NCI-H82 treated with DMSO at 0.1 percent for 48 hours (cell line): ENCODE data around the gene CPZ.
"Not testable (repeated sequence)": the region's sequence is repeated elsewhere in the genome, so short reads cannot be mapped to it uniquely, and the experiment has no call there.

ENCODE experiments used
- DNase-seq: peaks from one replicate; lab custom pipeline; 2025; ENCODE audit not compliant: unreplicated experiment; lab: John Stamatoyannopoulos, UW

The CPZ gene

DNA sequence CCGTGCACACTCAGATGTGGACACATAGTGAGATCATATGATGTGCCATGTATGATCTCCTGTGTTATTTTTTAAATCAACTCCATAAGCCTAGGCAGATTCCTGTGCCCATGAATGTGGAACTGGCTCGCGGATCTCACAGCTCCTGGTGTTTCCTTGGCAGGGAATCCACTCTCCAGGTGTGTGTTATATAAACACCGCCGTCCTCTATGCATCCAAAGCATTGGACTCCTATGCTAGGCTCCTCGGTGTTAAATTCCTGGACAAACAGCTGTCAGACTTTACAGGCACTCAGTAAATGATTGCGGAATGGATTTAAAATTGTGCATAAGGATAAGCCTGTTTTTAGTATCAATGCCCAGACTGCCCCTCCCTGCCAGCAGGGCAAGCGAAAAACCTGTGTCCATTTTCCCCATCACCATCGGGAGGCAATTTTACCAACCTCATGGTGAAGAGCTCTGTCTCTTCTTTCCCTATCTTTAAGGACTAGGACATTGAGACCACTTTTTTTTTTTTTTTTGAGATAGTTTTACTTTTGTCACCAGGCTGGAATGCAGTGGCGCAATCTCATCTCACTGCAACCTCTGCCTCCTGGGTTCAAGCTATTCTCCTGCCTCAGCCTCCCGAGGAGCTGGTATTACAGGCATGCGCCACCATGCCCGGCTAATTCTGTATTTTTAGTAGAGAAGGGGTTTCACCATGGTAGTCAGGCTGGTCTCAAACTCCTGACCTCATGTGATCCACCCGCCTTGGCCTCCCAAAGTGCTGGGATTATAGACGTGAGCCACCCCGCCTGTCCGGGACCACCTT, 36.0 kb upstream of the CPZ start:
- DNase-seq: no peak

DNA sequence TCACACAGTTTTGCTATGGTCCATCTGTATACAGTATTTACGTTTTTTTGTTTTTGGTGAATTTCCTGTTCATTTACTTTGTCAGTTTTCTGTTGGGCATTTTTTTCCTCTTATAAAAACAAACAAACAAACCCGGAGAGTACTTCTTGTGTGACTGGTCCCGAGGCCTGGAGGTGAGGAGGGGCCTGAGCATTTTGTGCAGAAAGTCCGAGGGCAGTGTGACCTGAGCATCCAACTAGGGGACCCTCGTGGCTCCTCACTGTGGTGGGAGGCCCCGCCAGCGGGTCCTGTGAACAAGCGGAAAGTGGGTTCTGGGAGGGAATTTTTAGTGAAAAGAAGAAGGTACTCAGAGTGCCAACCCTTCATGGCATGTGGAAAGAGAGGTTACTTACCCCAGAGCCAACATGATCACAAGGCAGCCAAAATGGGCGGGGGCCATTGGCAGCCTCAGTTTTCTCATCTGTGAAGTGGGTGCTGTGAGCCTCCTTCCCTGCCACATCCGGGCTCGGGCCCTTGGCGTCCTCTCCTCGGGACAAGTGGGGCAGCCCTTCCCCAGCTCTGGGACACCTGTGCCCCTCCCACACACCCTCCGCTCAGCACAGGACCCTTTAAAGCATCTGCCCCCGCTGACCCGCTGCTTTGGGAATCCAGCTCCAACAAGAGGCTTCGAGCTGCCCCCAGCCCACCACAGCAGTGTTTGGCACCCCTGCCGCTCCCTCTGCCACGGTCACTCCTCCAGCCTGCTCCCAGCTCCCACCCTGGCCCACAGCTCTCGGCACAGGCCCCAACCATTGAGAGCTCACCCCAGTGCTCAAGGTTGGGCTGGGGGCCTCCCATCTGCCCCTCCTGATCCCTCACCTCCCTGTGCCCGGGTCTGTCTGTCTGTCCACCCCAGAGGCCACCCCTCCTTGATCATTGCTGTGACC, 35.2 kb upstream of the CPZ start:
- DNase-seq: no peak

DNA sequence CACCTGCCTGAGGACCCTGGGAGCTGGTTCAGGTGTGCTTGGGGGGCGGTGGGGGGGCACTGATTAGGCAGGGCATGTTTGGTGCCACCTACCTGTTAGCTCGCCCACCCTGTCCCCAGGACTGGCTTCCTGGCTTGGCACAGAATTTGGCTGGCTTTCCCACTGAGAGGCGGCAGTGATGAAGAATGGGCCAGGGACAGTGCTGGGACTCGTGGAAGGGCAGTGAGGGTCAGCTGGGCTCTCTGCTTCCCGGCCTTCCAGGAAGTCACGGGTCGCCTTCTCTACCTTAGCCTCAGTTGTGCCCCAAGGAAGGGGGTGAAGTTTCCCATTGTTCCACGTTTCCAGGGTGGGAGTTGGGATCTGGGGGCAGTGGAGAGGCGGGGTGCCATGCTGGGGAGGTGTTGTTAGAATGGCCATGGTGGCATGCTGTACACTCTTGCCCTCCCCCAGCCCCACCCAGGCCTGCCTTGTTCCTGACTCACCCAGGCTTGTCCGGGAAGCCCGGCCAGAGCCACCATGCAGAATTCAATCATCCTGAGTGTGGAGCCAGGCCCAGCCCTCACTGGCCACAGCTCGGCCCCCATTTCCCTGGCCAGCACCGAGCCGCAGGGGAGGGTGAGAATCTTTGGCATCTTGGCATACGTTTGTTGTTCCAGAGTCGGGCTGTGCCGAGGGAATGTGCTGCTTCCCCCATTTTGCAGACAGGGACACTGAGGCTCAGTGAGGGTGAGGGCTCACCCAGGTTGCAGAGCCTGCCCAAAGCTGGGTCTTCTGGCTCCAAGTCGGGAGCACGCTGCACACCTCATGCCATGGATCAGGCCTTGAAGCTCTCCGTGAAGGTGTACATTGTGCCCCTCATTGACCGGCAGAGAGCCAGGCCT, 34.2 kb upstream of the CPZ start:
- no peak for DNase-seq

DNA sequence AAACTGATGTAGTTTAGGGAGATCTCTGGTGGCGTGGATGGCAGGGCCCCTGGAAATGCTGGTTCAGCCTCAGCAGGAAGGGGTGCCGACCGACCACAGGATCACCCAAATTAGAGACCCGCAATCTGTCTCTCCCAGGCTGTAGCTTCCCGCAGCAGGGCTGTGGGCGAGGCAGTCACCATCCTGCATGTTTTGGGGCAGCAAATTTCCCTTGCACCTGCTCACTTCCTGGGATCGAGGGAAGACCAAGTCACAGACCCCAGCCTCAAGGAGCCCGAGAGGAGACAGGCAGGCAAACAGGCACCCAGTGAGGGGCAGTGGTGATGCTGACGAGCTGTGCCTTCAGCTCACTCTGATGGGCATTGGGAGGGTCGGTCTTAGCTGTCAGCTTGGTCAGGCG, 33.6 kb upstream of the CPZ start:
- no peak for DNase-seq

DNA sequence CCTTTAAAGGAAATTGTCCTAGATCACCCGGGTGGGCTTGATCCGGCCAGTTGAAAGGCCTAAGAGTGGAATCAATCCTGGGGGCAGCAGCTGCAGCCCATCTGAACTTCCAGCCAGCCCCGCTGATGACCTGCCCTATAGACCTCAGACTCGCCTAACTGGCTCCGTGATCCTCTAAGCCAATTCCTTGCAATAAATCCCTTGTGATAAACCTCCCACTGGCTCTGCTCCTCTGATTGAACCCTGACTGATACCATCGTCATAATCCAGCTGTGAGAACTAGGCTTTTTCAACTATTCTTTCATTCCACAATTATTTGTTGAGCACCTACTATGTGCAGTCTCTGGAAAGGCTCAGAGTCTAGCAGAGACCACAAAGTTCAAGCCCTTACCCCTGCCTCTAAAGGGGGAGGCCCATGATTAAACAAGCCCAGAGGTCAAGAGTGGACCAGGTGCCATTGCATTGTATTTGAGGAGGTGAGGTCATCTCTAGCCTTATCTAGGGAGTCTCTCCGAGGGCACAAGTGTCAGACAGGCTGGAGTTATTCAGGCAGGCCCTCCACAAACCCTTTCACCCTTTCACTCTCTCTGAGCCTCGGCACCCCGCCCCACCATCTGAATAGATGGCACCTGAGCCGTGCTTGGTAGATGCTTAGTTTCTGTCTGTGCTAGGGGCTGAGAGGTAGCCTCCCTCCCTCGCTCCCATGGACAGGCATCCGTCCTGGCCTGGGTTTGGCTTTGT, 32.9 kb upstream of the CPZ start:
- no peak for DNase-seq

DNA sequence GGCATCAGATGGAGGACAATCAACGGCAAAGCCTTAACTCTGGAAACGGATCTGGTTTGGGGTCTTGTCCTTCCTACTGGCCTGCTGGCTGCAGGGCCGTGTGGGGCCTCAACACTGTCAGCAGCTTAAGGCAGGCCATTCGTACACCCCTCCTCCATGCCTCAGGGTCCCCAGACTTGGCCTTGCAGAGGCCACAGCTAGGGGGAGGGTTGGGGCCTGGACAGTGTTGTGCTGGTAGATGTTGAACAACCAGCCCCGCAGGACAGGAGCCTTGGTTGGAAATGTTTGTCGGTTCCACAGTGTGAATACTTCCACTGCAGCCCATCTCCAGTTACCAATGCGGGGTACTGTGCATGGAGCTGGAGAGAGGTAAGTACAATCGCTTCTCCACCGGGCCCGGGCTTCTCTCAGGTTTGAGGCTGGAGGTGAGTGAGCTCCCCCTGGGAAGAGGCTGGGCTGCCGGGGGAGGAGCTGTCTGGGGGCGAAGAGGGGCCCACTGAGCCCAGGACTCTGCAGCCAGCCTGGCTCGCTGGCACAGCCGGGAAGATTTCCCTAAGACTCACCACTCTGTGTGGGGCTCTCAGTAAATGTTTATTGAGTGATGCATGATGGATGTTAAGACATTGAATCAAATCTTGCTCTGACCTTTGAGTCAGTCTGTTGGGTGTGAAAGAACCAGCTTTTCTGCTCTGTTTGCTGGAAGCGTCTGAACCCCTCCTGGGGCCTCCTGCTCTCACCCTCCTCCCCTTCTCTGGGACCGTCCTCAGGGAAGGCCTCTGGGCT, 32.1 kb upstream of the CPZ start:
- DNase-seq: no peak

DNA sequence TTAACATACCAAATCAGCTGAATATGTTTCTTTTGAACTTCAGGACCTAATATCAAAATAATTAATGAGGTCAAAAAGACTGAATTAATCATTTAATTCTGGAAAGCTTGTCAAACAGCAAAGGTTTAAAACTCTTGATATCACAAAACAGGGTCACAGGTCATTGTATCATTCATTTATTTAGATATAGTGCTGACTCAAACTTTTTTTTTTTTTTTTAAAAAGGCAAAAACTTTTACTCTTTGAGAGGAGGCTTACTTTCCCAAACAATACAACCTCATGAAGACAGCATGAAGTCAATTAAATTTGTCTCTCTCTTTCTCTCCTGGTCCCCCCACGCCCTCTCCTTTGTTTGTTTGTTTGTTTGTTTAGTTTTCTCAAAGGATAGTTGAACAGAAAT, 28.0 kb upstream of the CPZ start:
- no peak for DNase-seq

DNA sequence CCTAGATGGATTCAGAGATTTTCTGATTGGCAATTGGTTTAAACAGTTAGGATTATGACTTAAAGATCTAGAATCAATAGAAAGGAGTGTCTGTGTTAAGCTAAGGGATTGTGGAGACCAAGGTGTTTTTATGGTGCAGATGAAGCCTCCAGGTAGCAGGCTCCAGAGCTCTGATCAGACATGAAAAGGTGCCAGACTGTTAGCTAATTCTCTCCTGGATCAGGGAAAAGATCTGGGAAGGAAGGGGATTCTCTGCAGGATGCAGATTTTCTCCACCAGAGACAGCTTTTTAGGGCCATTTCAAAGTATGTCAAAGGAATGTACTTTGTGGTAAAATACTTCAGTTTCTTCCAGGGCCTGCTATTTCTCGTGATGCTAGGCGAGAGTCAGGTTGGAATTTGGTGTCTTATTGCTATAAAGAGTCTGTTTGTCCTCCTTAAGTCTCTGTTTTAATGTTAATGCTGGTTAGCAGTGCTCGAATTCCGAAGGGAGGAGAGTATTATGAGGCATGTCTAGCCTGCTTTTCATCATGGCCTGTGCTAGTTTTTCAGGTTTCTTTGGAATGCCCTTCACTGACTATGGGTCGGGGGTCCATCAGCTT, 24.4 kb upstream of the CPZ start:
- no peak for DNase-seq

DNA sequence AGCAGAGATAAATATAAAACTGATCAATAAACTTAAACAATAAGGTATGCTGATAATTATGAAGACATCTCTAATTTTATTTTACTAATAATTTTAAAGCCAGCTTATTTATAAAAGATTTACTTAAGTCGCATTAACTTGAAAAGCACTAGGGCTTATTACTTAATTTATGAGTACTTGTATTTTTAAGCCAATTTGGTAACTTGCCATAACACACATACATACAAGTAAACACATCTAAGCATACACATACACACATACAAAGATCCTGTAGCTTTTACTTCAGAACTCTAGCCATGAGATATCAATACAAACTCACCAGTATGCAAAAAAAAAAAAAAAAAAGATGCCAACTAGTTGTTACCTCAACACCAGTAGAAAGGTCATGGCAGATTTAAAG, 22.4 kb upstream of the CPZ start:
- DNase-seq: no peak

DNA sequence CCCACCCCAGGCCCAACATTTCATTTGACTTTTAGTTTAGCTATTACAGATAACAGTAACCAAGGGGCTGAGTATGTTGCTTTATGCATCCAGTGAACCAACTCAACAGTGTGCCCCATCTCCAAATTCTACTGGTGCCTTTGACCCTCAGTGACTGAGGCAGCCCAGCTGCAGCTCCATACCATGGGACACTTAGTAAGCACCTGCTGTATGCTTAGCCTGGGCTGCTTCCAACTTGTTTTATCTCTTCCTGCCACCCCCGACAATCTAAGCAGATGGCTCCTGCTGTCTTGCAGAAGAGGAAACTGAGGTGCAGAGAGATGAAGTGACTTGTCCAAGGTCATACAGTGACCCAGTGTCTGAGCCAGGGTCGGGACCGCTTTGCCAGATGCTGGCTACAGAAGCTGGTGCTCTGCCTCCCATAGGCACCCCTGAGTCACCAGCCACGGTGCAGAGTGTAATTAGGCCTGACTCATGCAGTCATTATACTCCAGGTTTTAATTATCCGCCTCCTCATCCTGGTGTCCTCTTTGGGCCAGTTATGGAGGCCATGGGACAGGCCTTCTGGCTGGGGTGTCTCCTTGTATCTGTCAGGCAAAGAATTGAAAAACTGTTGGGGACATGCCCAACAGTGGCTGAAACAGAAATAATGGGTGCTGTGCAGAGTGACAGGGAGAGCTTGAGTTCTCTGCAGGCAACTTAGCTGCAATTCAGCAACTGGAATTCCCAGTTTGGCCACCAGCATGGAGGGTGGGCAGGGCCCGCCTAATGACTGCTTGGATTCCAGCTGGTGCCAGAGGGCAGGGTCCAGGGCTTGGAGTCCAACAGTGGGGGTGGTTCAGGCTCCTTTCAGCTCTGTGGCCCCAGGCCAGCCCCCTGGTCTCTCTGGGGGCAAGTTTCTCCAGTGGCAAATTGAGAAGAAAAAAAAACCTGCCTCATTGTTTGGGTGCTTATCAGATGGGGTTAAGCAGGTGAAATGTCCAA, 20.6 kb upstream of the CPZ start:
- DNase-seq: no peak

DNA sequence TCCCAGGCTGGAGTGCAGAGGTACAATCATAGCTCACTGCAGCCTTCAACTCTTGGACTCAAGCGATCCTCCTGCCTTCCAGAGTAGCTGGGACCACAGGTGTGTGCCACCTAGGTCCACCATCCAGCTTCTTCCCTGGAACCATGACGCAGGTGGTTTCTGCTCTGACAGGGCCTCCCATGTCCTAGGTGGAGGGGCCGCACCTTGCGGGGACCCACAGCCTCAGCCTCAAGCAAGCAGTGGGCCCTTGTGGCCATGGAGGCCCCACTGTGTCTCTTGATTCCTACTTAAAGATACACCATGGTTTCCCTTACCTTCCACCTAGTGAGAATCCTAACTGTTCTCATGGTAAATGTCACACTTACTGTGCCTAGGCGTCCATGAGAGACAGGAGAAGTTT, 19.3 kb upstream of the CPZ start:
- no peak for DNase-seq

DNA sequence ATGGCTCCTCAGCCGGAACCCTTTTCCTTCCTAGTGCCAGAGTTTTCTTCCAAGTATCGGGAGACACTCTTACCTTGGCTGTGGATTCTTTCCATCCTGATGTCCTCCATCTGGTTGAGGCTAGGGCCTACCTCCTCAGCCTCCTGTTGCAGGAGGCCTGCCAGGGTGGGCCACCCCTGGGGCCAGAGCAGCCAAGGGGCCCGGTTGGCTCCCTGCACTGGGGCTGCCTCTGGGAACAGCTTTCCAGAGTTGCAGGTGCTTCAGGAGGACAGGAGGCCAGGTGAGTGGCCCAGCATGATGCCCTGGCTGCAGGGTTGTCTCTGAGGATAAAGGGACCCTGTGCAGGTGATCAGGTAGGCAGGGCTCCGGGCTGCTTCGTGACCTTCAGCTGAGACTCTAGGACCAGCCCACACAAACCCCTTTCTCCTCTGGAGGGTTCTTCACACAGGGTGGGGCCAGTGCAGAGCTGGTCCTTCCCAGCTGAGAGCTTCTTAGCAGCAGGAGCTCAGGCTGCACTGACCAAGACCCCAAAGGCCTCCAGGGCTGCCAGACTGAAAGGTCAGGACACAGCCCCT, 17.7 kb upstream of the CPZ start:
- DNase-seq: no peak

DNA sequence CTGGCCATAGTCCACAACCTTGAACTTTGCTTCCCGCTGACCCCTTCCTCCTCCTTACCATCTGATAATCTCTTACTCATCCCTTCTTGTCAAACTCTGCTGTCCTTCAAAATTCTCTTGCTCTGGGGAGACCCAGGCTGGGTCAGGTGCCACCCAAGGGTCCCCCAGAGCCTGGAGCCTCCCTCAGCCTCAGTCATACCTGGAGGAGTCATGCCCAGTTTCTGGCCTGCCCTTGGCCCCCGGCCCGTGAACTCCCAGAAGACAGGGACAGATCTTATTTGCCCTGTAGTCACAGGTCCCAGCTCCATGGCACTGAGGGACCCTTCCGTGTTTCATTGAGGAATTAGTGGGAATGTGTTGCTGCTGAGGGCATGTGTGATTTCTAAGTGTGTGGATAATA, 17.1 kb upstream of the CPZ start:
- no peak for DNase-seq

DNA sequence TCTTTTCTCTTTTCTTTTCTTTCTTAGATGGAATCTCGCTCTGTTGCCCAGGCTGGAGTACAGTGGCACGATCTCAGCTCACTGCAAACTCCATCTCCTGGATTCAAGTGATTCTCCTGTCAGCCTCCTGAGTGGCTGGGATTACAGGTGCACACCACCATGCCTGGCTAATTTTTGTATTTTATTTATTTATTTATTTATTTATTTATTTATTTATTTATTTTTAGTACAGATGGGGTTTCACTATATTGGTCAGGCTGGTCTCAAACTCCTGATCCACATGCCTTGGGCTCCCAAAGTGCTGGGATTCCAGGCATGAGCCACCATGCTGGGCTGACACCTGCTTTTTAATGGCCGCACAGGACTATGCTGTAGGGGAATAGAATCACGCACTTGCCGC, 16.0 kb upstream of the CPZ start:
- DNase-seq: not testable (repeated sequence)

DNA sequence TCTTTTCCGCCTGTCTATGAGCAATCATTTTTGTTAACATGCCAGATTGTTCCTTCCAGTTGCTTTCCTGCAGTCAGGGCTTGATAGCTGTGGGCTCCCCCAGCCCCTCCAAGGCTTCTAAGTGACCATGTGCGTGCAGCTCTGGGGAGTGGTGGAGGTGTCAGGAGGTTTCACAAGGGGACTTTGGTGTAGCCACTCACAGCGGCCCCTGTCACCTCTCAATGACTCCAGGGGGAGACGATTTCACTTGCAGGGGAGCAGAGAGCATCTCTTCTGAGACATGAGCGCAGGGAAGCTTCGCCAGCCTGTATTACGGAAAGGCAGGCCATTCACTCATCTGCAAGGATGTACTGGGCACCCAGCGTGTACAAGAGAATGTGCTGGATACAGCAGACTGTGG, 15.5 kb upstream of the CPZ start:
- DNase-seq: no peak

DNA sequence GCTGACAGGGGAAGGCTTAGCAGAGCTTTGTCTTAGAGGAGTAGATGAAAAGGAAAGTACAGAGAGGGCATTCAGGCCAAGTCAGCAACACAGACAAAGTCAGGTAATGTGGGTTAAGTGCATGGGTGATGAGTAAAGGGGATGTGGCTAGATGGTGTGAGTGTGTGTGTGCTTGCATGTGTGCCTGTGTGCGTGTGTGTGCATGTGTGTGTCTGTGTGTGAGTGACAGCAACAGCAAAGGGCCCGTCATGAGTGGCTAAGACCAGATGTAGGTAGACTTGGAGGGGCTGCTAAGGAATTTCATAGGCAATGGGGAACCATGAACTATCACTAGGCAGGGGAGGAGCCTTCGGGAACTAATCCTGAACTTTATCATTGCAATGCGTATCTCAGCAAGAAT, 14.6 kb upstream of the CPZ start:
- no peak for DNase-seq

DNA sequence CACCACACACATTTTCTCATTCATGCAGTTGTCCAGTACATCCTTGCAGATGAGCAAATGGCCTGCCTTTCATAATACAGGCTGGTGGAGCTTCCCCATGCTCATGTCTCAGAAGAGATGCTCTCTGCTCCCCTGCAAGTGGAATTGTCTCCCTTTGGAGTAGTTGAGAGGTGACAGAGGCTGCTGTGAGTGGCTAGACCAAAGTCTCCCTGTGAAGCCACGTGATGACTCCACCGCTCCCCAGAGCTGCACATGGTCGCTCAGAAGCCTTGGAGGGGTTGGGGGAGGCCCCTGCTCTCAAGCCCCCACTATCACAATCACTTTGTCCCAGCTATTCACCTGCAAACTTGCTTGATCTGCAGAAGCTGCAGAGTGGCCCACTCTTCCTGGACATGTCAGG, 13.8 kb upstream of the CPZ start:
- no peak for DNase-seq
